Measurements from ENCODE around the gene MED25. TPM values are rescaled to one million over a fixed set of nuclear protein-coding genes. Genes with fewer than 3 reads are reported as not detected.

Gene MED25
- total and polyA plus RNA-seq, 2 donors, result 7.6 to 48.0 TPM

- WGBS, result 94% methylated on average over 18 of the region's 18 CpGs
- Histone ChIP-seq H3K4me3 (ENCODE audit: low read length in 2 of 2) (no peak overlapping the region), H3K9me3 (ENCODE audit: control insufficient read depth in 2 of 2, insufficient read depth in 1 of 2, low read length in 1 of 2) (peaks cover 0 to 5% of the 10 kb centered on the region in 2 donors), H3K27me3 (ENCODE audit: control insufficient read depth in 2 of 2, insufficient read depth in 1 of 2, low read length in 1 of 2) (no peaks in the 10 kb centered on the region), H3K27ac (ENCODE audit: low read depth in 1 of 2, low read length in 1 of 2) (no peak overlapping the region), H3K4me1 (ENCODE audit: control insufficient read depth in 2 of 2, insufficient read depth in 2 of 2, low read length in 2 of 2) (peaks cover 0 to 3% of the 10 kb centered on the region in 2 donors), H3K36me3 (ENCODE audit: control insufficient read depth in 2 of 2, insufficient read depth in 2 of 2, low read length in 1 of 2) (peaks cover 15 to 16% of the 10 kb centered on the region in 2 donors)
- no peak for DNase-seq (ENCODE audit: low read depth in 6 of 9, low spot score in 9 of 9)
Observed at GRCh38 chr19:49844138-49845095, 26.3 kb downstream of the MED25 start.

DNA sequence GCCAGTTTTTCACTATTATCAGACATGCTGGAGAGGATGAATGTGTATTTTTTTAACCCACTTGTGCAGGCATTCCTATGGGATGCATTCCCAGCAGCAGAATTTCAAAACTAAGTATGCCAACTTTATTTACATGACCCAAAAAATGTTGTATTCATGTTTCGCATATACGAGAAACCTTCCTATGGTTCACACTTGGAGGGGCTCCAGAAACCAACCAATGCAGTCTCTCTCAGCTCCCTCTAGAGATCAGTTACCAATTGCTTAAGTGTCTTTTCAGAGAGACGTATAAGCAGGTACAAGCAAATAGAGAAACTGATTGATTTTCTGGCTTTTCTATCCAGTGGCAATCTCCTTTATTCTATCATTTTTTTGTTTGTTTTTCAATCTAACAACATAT is 27.3 kb downstream of the MED25 start:
- no peak overlapping the region for H3K4me3 ChIP-seq (ENCODE audit: low read length in 2 of 2)
- 93% methylated on average over 3 of the region's 3 CpGs for WGBS
- no peak overlapping the region for H3K27ac ChIP-seq (ENCODE audit: low read depth in 1 of 2, low read length in 1 of 2)
- no peak for DNase-seq (ENCODE audit: low read depth in 6 of 9, low spot score in 9 of 9)
- no peaks in the 10 kb centered on the region for H3K27me3 ChIP-seq (ENCODE audit: control insufficient read depth in 2 of 2, insufficient read depth in 1 of 2, low read length in 1 of 2)
- peaks cover 0 to 7% of the 10 kb centered on the region in 2 donors for H3K4me1 ChIP-seq (ENCODE audit: control insufficient read depth in 2 of 2, insufficient read depth in 2 of 2, low read length in 2 of 2)
- peaks cover 6 to 7% of the 10 kb centered on the region in 2 donors for H3K36me3 ChIP-seq (ENCODE audit: control insufficient read depth in 2 of 2, insufficient read depth in 2 of 2, low read length in 1 of 2)
- peaks cover 0 to 6% of the 10 kb centered on the region in 2 donors for H3K9me3 ChIP-seq (ENCODE audit: control insufficient read depth in 2 of 2, insufficient read depth in 1 of 2, low read length in 1 of 2)

- H3K4me1 ChIP-seq (ENCODE audit: control insufficient read depth in 2 of 2, insufficient read depth in 2 of 2, low read length in 2 of 2), result peaks cover 0 to 8% of the 10 kb centered on the region in 2 donors
- 88% methylated on average over 5 of the region's 5 CpGs for WGBS
- no peak for DNase-seq (ENCODE audit: low read depth in 6 of 9, low spot score in 9 of 9)
- peaks cover 0 to 6% of the 10 kb centered on the region in 2 donors for H3K9me3 ChIP-seq (ENCODE audit: control insufficient read depth in 2 of 2, insufficient read depth in 1 of 2, low read length in 1 of 2)
- H3K36me3 ChIP-seq (ENCODE audit: control insufficient read depth in 2 of 2, insufficient read depth in 2 of 2, low read length in 1 of 2), result no peaks in the 10 kb centered on the region
- no peak overlapping the region for H3K4me3 ChIP-seq (ENCODE audit: low read length in 2 of 2)
- H3K27ac ChIP-seq (ENCODE audit: low read depth in 1 of 2, low read length in 1 of 2), result no peak overlapping the region
- H3K27me3 ChIP-seq (ENCODE audit: control insufficient read depth in 2 of 2, insufficient read depth in 1 of 2, low read length in 1 of 2), result no peaks in the 10 kb centered on the region
Observed at GRCh38 chr19:49846408-49846807, 28.3 kb downstream of the MED25 start.

DNA sequence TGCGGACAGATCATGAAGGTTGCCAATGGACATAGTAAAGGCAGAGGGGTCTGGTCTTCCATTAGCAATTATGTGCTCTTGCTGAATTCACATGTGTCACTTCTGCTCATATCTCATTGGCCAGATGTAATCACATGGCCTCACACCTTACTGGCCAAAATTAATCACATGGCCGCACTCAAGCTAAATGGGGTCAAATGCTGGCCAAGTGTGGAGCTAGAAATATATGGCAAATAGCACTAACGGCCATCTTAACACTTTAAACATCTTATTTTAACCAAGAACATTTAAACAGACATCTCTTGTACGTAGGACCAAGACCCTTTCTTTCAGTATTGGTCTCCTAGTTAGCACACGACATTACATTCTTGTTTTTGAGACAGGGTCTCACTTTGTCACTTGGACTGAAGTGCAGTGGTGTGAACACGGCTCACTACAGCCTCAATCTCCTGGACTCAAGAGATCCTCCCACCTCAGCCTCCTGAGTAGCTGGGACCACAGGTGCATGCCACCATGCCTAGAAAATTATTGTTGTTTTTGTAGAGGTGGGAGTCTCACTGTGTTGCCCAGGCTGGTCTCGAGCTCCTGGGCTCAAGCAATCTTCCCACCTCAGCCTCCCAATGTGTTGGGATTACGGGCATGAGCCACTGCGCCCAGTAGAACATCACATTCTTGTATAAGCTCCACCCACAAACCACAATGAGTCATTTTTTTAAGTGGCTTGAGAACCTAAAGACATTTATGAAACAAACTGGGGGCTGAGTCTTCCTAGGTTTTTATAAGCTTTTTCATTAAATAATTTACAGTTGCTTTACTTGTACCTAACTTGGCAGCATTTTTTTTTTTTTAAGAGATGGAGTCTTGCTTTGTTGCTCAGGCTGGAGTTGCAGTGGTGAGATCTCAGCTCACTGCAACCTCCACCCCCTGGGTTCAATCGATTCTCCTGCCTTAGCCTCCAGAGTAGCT is 29.9 kb downstream of the MED25 start:
- no peak overlapping the region for H3K27ac ChIP-seq (ENCODE audit: low read depth in 1 of 2, low read length in 1 of 2)
- H3K4me3 ChIP-seq (ENCODE audit: low read length in 2 of 2), result no peak overlapping the region
- DNase-seq (ENCODE audit: low read depth in 6 of 9, low spot score in 9 of 9), result peak in 1 of 9 donors; percentile 24
- H3K4me1 ChIP-seq (ENCODE audit: control insufficient read depth in 2 of 2, insufficient read depth in 2 of 2, low read length in 2 of 2), result peaks cover 8 to 19% of the 10 kb centered on the region in 2 donors
- H3K9me3 ChIP-seq (ENCODE audit: control insufficient read depth in 2 of 2, insufficient read depth in 1 of 2, low read length in 1 of 2), result peaks cover 0 to 6% of the 10 kb centered on the region in 2 donors
- H3K36me3 ChIP-seq (ENCODE audit: control insufficient read depth in 2 of 2, insufficient read depth in 2 of 2, low read length in 1 of 2), result no peaks in the 10 kb centered on the region
- 78% methylated on average over 10 of the region's 10 CpGs for WGBS
- peaks cover 0 to 5% of the 10 kb centered on the region in 2 donors for H3K27me3 ChIP-seq (ENCODE audit: control insufficient read depth in 2 of 2, insufficient read depth in 1 of 2, low read length in 1 of 2)

- 94% methylated on average over 3 of the region's 3 CpGs for WGBS
- Histone ChIP-seq H3K27ac (ENCODE audit: low read depth in 1 of 2, low read length in 1 of 2) (no peak overlapping the region), H3K4me3 (ENCODE audit: low read length in 2 of 2) (no peak overlapping the region), H3K9me3 (ENCODE audit: control insufficient read depth in 2 of 2, insufficient read depth in 1 of 2, low read length in 1 of 2) (peaks cover 0 to 6% of the 10 kb centered on the region in 2 donors), H3K27me3 (ENCODE audit: control insufficient read depth in 2 of 2, insufficient read depth in 1 of 2, low read length in 1 of 2) (peaks cover 0 to 5% of the 10 kb centered on the region in 2 donors), H3K4me1 (ENCODE audit: control insufficient read depth in 2 of 2, insufficient read depth in 2 of 2, low read length in 2 of 2) (peaks cover 8 to 27% of the 10 kb centered on the region in 2 donors), H3K36me3 (ENCODE audit: control insufficient read depth in 2 of 2, insufficient read depth in 2 of 2, low read length in 1 of 2) (no peaks in the 10 kb centered on the region)
- DNase-seq (ENCODE audit: low read depth in 6 of 9, low spot score in 9 of 9), result no peak
Observed at GRCh38 chr19:49848938-49849337, 30.8 kb downstream of the MED25 start.

- Histone ChIP-seq H3K27me3 (ENCODE audit: control insufficient read depth in 2 of 2, insufficient read depth in 1 of 2, low read length in 1 of 2) (peaks cover 0 to 5% of the 10 kb centered on the region in 2 donors), H3K27ac (ENCODE audit: low read depth in 1 of 2, low read length in 1 of 2) (no peak overlapping the region), H3K36me3 (ENCODE audit: control insufficient read depth in 2 of 2, insufficient read depth in 2 of 2, low read length in 1 of 2) (peaks cover 3 to 6% of the 10 kb centered on the region in 2 donors), H3K4me3 (ENCODE audit: low read length in 2 of 2) (no peak overlapping the region), H3K9me3 (ENCODE audit: control insufficient read depth in 2 of 2, insufficient read depth in 1 of 2, low read length in 1 of 2) (peaks cover 0 to 6% of the 10 kb centered on the region in 2 donors), H3K4me1 (ENCODE audit: control insufficient read depth in 2 of 2, insufficient read depth in 2 of 2, low read length in 2 of 2) (peaks cover 8 to 28% of the 10 kb centered on the region in 2 donors)
- no peak for DNase-seq (ENCODE audit: low read depth in 6 of 9, low spot score in 9 of 9)
- 95% methylated on average over 15 of the region's 15 CpGs for WGBS
Observed at GRCh38 chr19:49849433-49850220, 31.5 kb downstream of the MED25 start.

DNA sequence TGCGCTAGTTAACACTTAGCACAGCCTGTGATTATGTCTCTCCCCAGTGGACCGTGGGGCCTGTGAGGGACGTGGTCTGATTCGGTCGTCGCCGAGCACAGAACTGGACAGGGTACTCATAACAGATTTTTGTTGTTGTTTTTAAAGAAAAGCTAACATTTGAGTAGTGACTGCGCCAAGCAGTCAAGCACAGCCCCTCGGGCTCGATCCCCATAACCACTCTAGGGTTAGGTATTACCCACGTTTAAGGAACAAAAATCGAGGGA is 32.1 kb downstream of the MED25 start:
- H3K4me3 ChIP-seq (ENCODE audit: low read length in 2 of 2), result peak overlapping the region; percentile 89 to 92
- peaks cover 0 to 6% of the 10 kb centered on the region in 2 donors for H3K9me3 ChIP-seq (ENCODE audit: control insufficient read depth in 2 of 2, insufficient read depth in 1 of 2, low read length in 1 of 2)
- peaks cover 7 to 9% of the 10 kb centered on the region in 2 donors for H3K36me3 ChIP-seq (ENCODE audit: control insufficient read depth in 2 of 2, insufficient read depth in 2 of 2, low read length in 1 of 2)
- H3K4me1 ChIP-seq (ENCODE audit: control insufficient read depth in 2 of 2, insufficient read depth in 2 of 2, low read length in 2 of 2), result peaks cover 8 to 28% of the 10 kb centered on the region in 2 donors
- H3K27ac ChIP-seq (ENCODE audit: low read depth in 1 of 2, low read length in 1 of 2), result no peak overlapping the region
- DNase-seq (ENCODE audit: low read depth in 6 of 9, low spot score in 9 of 9), result no peak
- 69% methylated on average over 12 of the region's 12 CpGs for WGBS
- peaks cover 0 to 5% of the 10 kb centered on the region in 2 donors for H3K27me3 ChIP-seq (ENCODE audit: control insufficient read depth in 2 of 2, insufficient read depth in 1 of 2, low read length in 1 of 2)

GRCh38 chr19:49850487-49851342 is 32.6 kb downstream of the MED25 start, which contains the start of gene PTOV1:
PTOV1 (plus strand) TSS chr19:49851159.
- Histone ChIP-seq H3K27me3 (ENCODE audit: control insufficient read depth in 2 of 2, insufficient read depth in 1 of 2, low read length in 1 of 2) (peaks cover 0 to 5% of the 10 kb centered on the region in 2 donors), H3K4me1 (ENCODE audit: control insufficient read depth in 2 of 2, insufficient read depth in 2 of 2, low read length in 2 of 2) (peaks cover 8 to 28% of the 10 kb centered on the region in 2 donors), H3K27ac (ENCODE audit: low read depth in 1 of 2, low read length in 1 of 2) (peak within 1 kb of the TSS; percentile 96 to 99), H3K4me3 (ENCODE audit: low read length in 2 of 2) (peak within 1 kb of the TSS; percentile 89 to 92), H3K36me3 (ENCODE audit: control insufficient read depth in 2 of 2, insufficient read depth in 2 of 2, low read length in 1 of 2) (peaks cover 13 to 14% of the 10 kb centered on the region in 2 donors), H3K9me3 (ENCODE audit: control insufficient read depth in 2 of 2, insufficient read depth in 1 of 2, low read length in 1 of 2) (peaks cover 0 to 6% of the 10 kb centered on the region in 2 donors)
- under 1% methylated on average over 98 of the region's 98 CpGs for WGBS
- DNase-seq (ENCODE audit: low read depth in 6 of 9, low spot score in 9 of 9), result peak; percentile 73 to 93 (median 81)
